CD4-positive, alpha-beta T cell treated with Interleukin-4 for 1 hour (primary cell): ENCODE measurements around the gene BRME1.
"Not testable (repeated sequence)": the region's sequence is repeated elsewhere in the genome, so short reads cannot be mapped to it uniquely, and the experiment has no call there.

Experiments
- DNase-seq, 2 donors: peaks; one replicate each; pipeline ENCODE4 v3.0.0-alpha.2; 2020 to 2022

The BRME1 gene

GRCh38 chr19:13926010-13926409, 20.1 kb upstream of the BRME1 start:
- no peak for DNase-seq

DNA sequence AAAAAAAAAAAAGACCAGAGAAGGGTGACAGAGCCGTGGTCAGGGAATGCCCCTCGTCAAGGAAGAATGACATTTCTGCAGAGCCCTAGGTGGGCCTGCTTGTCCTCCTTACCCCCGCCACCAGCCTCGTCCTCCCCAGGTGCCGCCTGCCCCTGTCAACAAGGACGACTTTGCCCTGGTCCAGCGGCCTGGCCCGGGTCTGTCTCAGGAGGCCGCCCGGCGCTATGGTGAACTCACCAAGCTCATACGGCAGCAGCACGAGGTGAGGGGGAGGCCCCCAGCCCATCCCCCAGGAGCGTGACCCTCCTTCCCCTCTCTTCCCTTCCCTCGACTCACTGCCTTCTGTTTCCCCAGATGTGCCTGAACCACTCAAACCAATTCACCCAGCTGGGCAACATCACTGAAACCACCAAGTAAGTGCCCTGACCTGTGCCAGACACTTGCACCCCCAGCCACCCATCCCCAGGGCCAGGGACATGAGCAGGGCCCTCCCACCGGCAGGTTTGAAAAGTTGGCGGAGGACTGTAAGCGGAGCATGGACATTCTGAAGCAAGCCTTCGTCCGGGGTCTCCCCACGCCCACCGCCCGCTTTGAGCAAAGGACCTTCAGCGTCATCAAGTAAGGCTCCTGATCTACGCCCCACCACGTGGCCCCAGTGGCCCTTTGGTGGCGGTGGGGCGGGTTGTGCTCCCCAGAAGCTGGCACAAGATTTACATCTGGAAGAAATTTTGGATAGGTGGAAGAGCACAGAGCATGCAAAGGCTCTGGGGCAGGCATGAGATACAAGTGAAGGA, 17.5 kb upstream of the BRME1 start:
- DNase-seq = no peak

DNA sequence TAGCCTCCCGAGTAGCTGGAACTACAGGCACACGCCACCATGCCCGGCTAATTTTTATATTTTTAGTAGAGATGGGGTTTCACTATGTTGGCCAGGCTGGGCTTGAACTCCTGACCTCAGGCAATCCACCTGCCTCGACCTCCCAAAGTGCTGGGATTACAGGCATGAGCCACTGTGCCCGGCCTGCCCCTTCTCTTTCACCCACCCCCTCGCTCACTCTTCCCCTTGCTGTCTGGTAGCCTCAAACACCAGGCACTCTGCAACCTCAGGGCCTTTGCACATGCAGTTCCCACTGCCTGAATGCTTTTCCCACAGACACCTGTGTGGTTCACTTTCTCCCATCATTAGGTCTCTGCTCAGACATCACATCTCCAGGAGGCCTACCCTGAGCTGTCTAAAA, 16.2 kb upstream of the BRME1 start:
- not testable (repeated sequence) for DNase-seq

- peak; percentile 44 for DNase-seq
Measured at GRCh38 chr19:13920940-13921747, 15.2 kb upstream of the BRME1 start.

- no peak for DNase-seq
Measured at GRCh38 chr19:13920524-13920923, 14.6 kb upstream of the BRME1 start.

DNA sequence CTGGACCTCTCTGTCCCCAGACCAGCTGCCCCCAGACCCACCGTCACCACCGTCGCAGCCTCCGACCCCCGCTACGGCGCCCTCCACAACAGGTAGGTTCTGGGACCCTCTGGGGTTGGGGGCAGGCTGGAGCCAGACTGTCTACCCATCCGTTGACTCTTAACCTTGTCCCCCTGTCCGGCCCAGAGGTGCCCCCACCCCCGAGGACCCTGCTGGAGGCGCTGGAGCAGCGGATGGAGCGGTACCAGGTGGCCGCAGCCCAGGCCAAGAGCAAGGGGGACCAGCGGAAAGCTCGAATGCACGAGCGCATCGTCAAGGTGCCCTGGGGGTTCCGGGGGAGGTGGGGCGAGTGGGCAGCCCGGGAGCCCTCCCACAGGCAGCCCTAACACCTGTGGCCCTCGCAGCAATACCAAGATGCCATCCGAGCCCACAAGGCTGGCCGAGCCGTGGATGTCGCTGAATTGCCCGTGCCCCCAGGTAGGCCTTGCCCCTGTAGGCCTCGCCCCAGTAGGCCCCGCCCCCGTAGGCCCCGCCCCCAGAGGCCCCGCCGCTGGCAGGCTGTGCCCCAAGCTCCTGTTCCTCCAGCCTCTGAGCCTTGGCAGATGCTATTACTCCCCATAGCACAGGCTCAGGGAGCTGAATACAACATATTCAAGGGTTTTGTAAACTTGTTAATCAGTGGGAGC, 13.0 kb upstream of the BRME1 start:
- no peak for DNase-seq

GRCh38 chr19:13917888-13918406, 12.0 kb upstream of the BRME1 start:
- no peak for DNase-seq

DNA sequence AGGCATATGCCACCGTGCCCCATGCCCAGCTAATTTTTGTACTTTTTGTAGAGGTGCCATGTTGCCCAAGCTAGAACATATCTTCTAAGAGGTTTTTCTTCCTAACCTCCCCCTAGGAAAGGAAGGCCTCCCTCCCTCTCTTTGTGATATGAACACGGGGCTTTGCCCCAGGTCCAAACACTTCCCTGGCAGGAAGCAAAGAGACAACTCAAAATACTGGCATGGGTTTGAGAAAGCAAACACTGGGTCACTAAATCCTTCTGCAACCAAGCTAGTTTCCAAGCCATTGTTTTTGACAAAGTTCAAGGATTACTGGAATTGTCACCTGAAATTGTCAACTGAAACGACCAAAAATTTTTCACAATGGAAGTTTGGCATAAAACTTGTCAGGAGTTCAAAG, 8.9 kb upstream of the BRME1 start:
- no peak for DNase-seq

GRCh38 chr19:13913352-13913751, 7.4 kb upstream of the BRME1 start:
- no peak for DNase-seq

DNA sequence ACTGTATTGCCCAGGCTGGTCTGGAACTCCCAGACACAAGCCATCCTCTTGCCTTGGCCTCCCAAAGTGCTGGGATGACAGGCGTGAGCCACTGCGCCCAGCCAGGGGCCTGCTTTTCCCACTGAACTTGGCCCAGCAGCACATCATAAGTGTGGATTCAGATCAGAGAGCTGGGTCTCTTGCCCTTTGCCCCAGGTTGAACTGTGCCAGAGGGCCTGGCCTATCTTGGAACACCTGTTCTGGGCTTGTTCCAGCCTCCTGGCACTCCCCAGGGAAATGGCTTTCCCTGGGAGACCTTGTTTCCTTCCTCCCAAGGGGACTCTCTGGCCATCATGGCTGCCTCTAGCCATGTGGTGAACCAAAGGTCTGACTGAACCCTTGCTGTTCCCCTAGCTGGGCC, 3.5 kb upstream of the BRME1 start:
- DNase-seq = no peak

- DNase-seq = no peak
Measured at GRCh38 chr19:13908674-13909073, 2.8 kb upstream of the BRME1 start.

- no peak for DNase-seq
Measured at GRCh38 chr19:13906910-13907309, 993 bp upstream of the BRME1 start.

- DNase-seq = peak in 1 of 2 donors; percentile 38
Measured at GRCh38 chr19:13906521-13906904, 596 bp upstream of the BRME1 start.

GRCh38 chr19:13902993-13903555, 2.8 kb downstream of the BRME1 start:
- DNase-seq = peak in 1 of 2 donors; percentile 53

GRCh38 chr19:13899912-13900584, 5.9 kb downstream of the BRME1 start:
- DNase-seq = no peak

DNA sequence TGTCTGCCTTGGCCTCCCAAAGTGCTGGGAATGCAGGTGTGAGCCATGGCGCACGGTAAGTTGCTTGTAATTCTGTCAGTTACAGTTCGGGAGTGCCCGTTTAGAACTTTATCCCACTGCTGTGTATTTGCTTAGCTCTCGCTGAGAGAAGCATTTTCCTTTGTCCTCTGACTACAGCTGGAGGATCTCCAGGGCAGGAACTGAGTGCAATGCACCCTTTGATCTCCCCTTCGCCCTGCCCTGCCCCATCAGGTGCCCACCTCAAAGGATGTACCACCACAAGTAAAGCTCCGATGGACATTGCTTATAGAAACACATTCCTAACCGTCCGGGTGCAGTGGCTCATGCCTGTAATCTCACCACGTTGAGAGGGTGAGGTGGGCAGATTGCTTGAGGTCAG, 6.5 kb downstream of the BRME1 start:
- no peak for DNase-seq

GRCh38 chr19:13896227-13896626, 9.7 kb downstream of the BRME1 start:
- no peak for DNase-seq

- no peak for DNase-seq
Measured at GRCh38 chr19:13894552-13894951, 11.4 kb downstream of the BRME1 start.

- no peak for DNase-seq
Measured at GRCh38 chr19:13892870-13893269, 13.0 kb downstream of the BRME1 start.

DNA sequence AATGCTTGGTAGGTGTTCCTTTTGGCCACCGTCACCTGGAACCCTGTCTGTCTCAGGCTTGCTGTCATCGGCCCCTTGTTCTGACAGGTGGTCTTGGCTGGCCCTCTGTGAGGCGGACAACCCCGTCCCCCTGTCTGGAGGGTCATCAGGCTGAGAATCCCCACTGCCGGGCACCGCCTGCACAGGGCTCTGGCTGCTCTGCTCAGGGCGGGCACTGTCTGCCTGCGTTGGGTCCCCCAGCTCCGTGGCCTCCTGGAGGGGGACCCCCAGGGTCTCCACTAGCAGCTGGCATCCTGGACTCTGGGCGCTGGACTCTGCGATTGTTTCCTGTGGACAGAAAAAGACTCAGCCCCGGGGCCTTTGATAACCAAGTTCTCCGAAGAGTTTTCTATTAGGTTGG, 15.8 kb downstream of the BRME1 start:
- no peak for DNase-seq

GRCh38 chr19:13888281-13888680, 17.6 kb downstream of the BRME1 start:
- no peak for DNase-seq

GRCh38 chr19:13887517-13887916, 18.4 kb downstream of the BRME1 start:
- no peak for DNase-seq
